AG04449 (cell line): ENCODE data around the gene COL12A1.
"Not testable (repeated sequence)": the region's sequence is repeated elsewhere in the genome, so short reads cannot be mapped to it uniquely, and the experiment has no call there.

Source experiments
- CTCF ChIA-PET: fragments of 350-600 bp; formaldehyde crosslinking; extraction: SDS; loops from one replicate; lab custom pipeline; 2021; ENCODE audit warnings: antibody characterized with exemption; lab: Yijun Ruan, JAX
- POLR2A ChIA-PET: fragments of 400-600, 350-600 bp; formaldehyde crosslinking; extraction: SDS; loops from one replicate; lab custom pipeline; 2020; ENCODE audit warnings: antibody characterized with exemption, inconsistent platforms; lab: Yijun Ruan, JAX
- DNase-seq: peaks from one replicate; pipeline ENCODE4 v3.0.0-alpha.2; 2010; ENCODE audit warnings: low read depth, low spot score
- H3K4me3 ChIP-seq: 2 replicates; pipeline ENCODE4 v1.5.1; 2011; ENCODE audit warnings: low read depth, mild to moderate bottlenecking, control low read depth, low read length
- TF ChIP-seq, protein P1 (sequence below): IDR thresholded peaks from one replicate; pipeline ENCODE4 v1.5.1; 2011; ENCODE audit warnings: mild to moderate bottlenecking, moderate library complexity, low read length, control low read depth, inconsistent platforms; ENCODE audit not compliant: insufficient read depth; ENCODE audit errors: missing control alignments

COL12A1 gene

DNA sequence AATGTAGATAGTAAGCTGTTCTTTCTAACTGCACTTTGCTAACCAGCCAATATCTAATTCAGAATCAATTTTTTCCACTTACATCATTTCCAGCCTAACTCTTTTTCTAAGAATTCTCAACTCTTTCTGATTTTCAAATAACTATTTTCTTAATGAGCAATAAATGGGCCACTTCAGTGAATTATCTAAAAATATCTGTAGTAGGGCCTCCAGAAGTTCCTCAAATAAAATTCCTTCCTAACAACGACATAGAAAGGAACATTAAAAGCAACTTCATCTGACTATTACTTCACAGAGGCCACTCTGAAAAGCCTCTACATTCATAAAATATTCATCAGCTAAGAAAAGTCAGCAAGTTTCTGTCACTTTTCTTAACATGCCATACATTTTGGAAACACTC lies 4.8 kb downstream of the COL12A1 start:
- no peak for DNase-seq
- CTCF ChIA-PET, result interaction anchor here (0.6 to 11.9 kb wide), 5 partner anchors 10 to 1468 kb away, joined by 3 to 328 read pairs (median 3); no protein-coding TSS in a partner anchor
- POLR2A ChIA-PET, result interaction anchor here (1.1 kb wide), 1 partner anchor 594 kb away, joined by 3 read pairs; no protein-coding TSS in a partner anchor
- TF ChIP-seq, protein P1, sequence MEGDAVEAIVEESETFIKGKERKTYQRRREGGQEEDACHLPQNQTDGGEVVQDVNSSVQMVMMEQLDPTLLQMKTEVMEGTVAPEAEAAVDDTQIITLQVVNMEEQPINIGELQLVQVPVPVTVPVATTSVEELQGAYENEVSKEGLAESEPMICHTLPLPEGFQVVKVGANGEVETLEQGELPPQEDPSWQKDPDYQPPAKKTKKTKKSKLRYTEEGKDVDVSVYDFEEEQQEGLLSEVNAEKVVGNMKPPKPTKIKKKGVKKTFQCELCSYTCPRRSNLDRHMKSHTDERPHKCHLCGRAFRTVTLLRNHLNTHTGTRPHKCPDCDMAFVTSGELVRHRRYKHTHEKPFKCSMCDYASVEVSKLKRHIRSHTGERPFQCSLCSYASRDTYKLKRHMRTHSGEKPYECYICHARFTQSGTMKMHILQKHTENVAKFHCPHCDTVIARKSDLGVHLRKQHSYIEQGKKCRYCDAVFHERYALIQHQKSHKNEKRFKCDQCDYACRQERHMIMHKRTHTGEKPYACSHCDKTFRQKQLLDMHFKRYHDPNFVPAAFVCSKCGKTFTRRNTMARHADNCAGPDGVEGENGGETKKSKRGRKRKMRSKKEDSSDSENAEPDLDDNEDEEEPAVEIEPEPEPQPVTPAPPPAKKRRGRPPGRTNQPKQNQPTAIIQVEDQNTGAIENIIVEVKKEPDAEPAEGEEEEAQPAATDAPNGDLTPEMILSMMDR, result no peak
- peak overlapping the region; percentile 100 for H3K4me3 ChIP-seq

DNA sequence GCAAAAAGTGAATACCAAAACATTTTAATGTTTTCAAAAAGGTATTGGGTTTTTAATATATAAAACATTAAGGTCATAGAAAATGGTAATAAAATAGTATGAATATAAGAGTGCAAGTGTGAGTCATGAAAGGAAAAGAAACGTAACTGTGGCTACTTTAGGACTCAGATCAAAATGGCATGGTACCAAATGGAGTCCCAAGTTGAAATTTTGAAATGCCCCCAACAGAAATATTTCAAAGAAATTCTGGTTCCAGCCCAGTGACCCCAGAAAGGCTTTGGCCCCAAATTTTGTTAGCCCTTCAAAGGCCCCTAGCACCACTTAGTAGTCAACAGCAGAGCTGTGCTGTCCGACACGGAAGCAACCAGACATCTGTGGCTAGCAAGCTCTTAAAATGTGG lies 6.0 kb downstream of the COL12A1 start:
- ChIA-PET POLR2A (no interaction called here), CTCF (interaction anchor here (1.0 to 1.3 kb wide), 3 partner anchors 52 to 1461 kb away, joined by 3 read pairs; no protein-coding TSS in a partner anchor)
- H3K4me3 ChIP-seq, result no peak overlapping the region
- TF ChIP-seq, protein P1, result no peak
- no peak for DNase-seq

DNA sequence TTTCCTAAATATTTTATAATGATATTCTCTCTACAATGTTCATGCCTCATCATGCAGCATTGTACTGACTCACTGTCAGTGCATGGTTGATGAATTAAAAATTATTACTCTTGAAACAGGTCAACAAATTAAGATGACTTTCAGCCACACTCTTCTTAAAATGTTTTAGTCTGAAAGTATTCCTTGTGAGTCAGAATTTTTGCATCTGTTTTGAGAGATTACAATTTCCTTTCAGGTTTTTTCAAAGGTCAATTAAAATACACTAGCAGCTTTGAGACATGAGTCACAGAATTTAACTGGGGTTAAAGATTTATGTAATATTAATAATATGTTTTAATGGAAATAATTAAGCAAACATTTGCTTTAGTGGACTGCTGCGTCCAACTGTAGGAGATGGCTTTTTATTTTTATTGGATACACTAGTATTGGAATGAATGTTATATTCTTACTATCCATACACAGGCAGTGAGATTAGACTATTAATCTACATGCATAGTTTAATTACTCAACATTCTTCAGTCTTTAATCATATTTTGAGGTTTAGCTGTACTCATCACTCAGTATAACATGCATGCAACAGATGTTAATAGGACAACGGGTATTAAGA lies 9.7 kb downstream of the COL12A1 start:
- TF ChIP-seq, protein P1, result no peak
- CTCF ChIA-PET, result interaction anchor here (0.7 kb wide), 1 partner anchor 93 kb away, joined by 3 read pairs; no protein-coding TSS in a partner anchor
- POLR2A ChIA-PET, result interaction anchor here (1.0 kb wide), 1 partner anchor 104 kb away, joined by 3 read pairs; no protein-coding TSS in a partner anchor
- no peak for DNase-seq
- H3K4me3 ChIP-seq, result no peak overlapping the region

DNA sequence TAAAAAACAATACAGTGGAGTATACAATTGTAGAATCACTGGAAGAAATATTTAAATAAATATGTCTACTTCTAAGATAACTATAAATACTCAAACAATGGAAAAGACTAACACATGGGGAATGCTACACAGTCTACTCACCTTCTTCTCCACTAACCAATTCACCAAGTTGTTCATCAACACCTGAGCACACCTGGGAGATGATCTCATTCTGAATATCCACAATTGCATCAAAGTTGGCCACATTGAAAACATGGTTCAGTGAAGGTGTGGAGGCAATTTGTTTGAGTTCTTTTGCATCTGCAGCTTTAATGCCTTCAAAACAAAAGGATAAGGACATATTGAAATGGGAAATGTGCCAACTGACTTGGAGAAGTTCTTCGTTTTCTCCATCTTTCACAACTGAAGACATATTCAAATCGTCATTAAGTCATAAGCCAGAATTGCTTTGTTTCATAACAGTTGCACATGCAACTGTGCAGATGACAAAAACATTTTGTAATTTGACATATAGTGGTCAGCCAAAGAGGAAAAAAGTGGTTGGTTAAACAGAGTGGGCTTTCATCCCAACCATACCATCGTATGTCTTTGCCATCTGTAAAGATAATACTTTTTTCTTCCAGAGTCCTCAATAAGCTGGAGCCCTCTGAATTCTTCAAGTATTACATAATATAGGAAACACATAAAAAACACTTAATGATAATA lies 17.5 kb downstream of the COL12A1 start:
- POLR2A ChIA-PET, result no interaction called here
- CTCF ChIA-PET, result interaction anchor here (1.2 kb wide), 1 partner anchor 17 kb away, joined by 3 read pairs; no protein-coding TSS in a partner anchor

DNA sequence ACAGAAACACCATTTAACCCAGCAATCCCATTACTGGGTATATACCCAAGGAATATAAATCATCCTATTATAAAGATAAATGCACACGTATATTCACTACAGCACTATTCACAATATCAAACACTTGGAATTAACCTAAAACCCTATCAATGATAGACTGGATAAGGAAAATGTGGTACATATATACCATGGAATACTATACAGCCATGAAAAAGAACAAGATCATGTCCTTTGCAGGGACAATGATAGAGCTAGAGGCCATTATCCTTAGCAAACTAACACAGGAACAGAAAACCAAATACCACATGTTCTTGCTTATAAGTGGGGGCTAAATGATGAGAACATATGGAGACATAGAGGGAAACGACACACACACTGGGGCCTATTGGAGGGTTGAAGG lies 19.3 kb downstream of the COL12A1 start:
- POLR2A ChIA-PET, H3K4me3 ChIP-seq, DNase-seq, CTCF ChIA-PET: not testable (repeated sequence)

More for the DNA sequence above, 17.5 kb downstream of the COL12A1 start:
- TF ChIP-seq, protein P1, result no peak
- no peak for DNase-seq
- no peak overlapping the region for H3K4me3 ChIP-seq

DNA sequence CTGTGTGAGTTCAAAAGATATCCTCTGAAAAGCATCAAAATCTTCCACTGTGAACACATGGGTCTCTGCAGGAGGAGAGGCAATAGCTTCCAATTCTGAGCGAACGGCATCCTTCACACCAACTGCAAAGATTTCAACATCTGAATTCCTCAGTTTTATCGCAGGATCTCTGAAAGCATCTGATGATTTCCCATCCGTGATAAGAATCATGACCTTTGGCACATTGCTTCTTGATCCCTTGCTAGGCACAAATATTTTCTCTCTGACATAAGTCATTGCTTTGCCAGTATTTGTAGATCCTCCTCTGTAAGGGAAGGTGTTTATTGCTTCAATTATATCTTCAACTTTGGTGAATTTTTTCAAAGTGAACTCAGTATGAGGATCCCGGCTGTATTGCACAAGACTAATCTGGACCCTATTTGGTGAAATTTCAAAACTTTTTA lies 22.7 kb downstream of the COL12A1 start:
- peak; percentile 88 for DNase-seq
- ChIA-PET POLR2A (interaction anchor here (0.8 kb wide), 2 partner anchors 9 to 22 kb away, joined by 3 read pairs; partner anchors contain the start of gene COL12A1), CTCF (interaction anchor here (0.9 to 1.1 kb wide), 3 partner anchors 9 to 28 kb away, joined by 3 read pairs; no protein-coding TSS in a partner anchor)
- no peak overlapping the region for H3K4me3 ChIP-seq
- TF ChIP-seq, protein P1, result no peak
